Measurements from ENCODE around the gene ARSG.

Gene ARSG

GRCh38 chr17:68385490-68386215 lies 94.4 kb downstream of the ARSG start:
- POLR2A ChIA-PET: no interaction called here
- CTCF ChIA-PET: interaction anchor here (10.9 kb wide), 1 partner anchor 12 kb away, joined by 133 read pairs; no protein-coding TSS in a partner anchor
- TF ChIP-seq, protein P1, sequence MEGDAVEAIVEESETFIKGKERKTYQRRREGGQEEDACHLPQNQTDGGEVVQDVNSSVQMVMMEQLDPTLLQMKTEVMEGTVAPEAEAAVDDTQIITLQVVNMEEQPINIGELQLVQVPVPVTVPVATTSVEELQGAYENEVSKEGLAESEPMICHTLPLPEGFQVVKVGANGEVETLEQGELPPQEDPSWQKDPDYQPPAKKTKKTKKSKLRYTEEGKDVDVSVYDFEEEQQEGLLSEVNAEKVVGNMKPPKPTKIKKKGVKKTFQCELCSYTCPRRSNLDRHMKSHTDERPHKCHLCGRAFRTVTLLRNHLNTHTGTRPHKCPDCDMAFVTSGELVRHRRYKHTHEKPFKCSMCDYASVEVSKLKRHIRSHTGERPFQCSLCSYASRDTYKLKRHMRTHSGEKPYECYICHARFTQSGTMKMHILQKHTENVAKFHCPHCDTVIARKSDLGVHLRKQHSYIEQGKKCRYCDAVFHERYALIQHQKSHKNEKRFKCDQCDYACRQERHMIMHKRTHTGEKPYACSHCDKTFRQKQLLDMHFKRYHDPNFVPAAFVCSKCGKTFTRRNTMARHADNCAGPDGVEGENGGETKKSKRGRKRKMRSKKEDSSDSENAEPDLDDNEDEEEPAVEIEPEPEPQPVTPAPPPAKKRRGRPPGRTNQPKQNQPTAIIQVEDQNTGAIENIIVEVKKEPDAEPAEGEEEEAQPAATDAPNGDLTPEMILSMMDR (IDR thresholded peaks at IDR 0.05; ENCODE audit: insufficient read depth, low read length, missing control alignments): no peak
- H3K4me3 ChIP-seq (ENCODE audit: low read depth, low read length): no peak overlapping the region
- DNase-seq (ENCODE audit: low read depth, low spot score): no peak

GRCh38 chr17:68387435-68388218 lies 96.3 kb downstream of the ARSG start:
- ChIA-PET CTCF (interaction anchor here (0.6 to 10.9 kb wide), 2 partner anchors 10 to 79 kb away, joined by 3 to 133 read pairs; no protein-coding TSS in a partner anchor), POLR2A (no interaction called here)
- TF ChIP-seq, protein P1 (IDR thresholded peaks at IDR 0.05; ENCODE audit: insufficient read depth, low read length, missing control alignments): no peak
- DNase-seq (ENCODE audit: low read depth, low spot score): no peak
- no peak overlapping the region for H3K4me3 ChIP-seq (ENCODE audit: low read depth, low read length)

GRCh38 chr17:68389041-68389440 lies 97.7 kb downstream of the ARSG start:
- CTCF ChIA-PET: interaction anchor here (10.9 kb wide), 1 partner anchor 9 kb away, joined by 133 read pairs; no protein-coding TSS in a partner anchor

GRCh38 chr17:68390888-68391545 lies 99.7 kb downstream of the ARSG start:
- POLR2A ChIA-PET: interaction anchor here (0.8 kb wide), 1 partner anchor 10 kb away, joined by 3 read pairs; no protein-coding TSS in a partner anchor
- CTCF ChIA-PET: interaction anchor here (1.3 to 10.9 kb wide), 2 partner anchors 7 to 46 kb away, joined by 4 to 133 read pairs; no protein-coding TSS in a partner anchor
- H3K4me3 ChIP-seq (ENCODE audit: low read depth, low read length): no peak overlapping the region
- TF ChIP-seq, protein P1 (IDR thresholded peaks at IDR 0.05; ENCODE audit: insufficient read depth, low read length, missing control alignments): no peak
- no peak for DNase-seq (ENCODE audit: low read depth, low spot score)

More at GRCh38 chr17:68389041-68389440, 97.7 kb downstream of the ARSG start:
- H3K4me3 ChIP-seq (ENCODE audit: low read depth, low read length): no peak overlapping the region
- no peak for DNase-seq (ENCODE audit: low read depth, low spot score)
- POLR2A ChIA-PET: no interaction called here
- TF ChIP-seq, protein P1 (IDR thresholded peaks at IDR 0.05; ENCODE audit: insufficient read depth, low read length, missing control alignments): no peak

DNA sequence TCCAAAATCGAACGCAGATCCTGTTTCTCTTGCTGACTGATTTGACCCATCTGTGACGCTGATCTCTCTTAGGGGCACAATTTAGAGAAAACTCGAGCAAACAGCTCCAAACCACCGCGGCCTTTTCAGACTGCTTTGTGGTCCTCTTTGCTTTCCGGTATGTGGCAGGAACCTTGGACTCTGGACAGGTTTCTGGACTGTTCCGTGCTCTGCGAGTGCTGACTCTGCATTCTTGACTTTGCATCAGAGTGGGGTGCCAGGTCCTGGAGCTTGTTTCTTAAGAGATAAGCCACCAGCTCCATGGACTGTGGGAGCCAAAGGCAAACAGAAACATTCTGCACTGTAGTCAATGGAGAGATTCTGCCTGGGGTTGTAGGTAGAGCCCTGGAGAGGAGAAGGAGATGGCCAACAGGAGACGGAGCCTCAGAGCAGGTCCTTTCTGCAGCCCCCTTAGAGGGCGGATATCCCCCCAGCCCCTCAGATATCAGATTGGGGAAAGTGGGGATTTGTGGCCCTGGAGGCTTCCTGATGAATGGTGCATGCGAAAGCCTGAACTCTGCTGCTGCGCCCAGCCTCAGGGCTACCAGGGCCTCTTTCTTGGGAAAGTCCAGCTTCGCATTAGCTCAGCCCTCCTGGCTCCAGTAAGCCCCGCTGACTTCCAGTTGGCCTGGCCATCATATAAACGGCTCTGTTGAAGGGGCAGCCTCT lies 100.4 kb downstream of the ARSG start:
- ChIA-PET CTCF (interaction anchor here (1.3 to 10.9 kb wide), 2 partner anchors 6 to 45 kb away, joined by 4 to 133 read pairs; no protein-coding TSS in a partner anchor), POLR2A (interaction anchor here (0.8 kb wide), 1 partner anchor 9 kb away, joined by 3 read pairs; no protein-coding TSS in a partner anchor)
- no peak overlapping the region for H3K4me3 ChIP-seq (ENCODE audit: low read depth, low read length)
- TF ChIP-seq, protein P1 (IDR thresholded peaks at IDR 0.05; ENCODE audit: insufficient read depth, low read length, missing control alignments): no peak
- no peak for DNase-seq (ENCODE audit: low read depth, low spot score)

All from AG04449 (cell line).